ENCODE measurements around the gene LDB2. TPM values are rescaled to one million over a fixed set of nuclear protein-coding genes. Genes with fewer than 3 reads are reported as not detected.

Gene LDB2
- polyA plus RNA-seq, 3 donors, result not detected

DNA sequence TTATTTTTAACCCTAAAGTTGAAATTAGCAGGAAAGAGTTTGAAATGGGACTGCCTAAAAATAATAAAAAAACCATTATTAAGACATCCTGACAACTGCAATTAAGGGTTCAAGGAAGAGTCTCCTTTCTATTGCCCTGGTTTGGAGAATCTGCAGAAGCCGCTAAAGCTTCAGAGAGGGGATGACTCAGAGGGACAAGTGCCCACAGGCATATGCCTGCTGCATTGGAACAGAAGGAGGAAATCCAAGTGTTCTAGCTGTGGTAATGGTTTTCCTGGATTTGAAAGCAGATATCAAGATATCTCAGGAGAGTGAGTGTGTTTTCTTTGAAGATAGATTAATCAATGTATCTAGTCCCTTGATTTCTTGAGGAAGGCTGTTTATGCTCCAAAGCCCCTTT lies 437.1 kb downstream of the LDB2 start:
- intact Hi-C loops (cut with micrococcal nuclease), result no loop called here
- H3K4me1 Mint-ChIP-seq, result no peaks in the 10 kb centered on the region
- Histone ChIP-seq H3K9ac (ENCODE audit: insufficient read depth, low read length, poor library complexity, severe bottlenecking) (no peak overlapping the region), H3K79me2 (ENCODE audit: insufficient read depth, low read length) (no peaks in the 10 kb centered on the region), H3K27me3 (ENCODE audit: control insufficient read depth in 2 of 2, insufficient read depth in 2 of 2, low read length in 2 of 2) (no peaks in the 10 kb centered on the region), H3K4me3 (replicated peaks in 1 of 3; ENCODE audit: low read depth in 2 of 3, low read length in 3 of 3) (no peak overlapping the region), H2AFZ (ENCODE audit: insufficient read depth, low read depth, low read length, poor library complexity, severe bottlenecking) (no peak overlapping the region), H4K20me1 (ENCODE audit: insufficient read depth, low read length) (no peaks in the 10 kb centered on the region), H3K36me3 (replicated peaks in 1 of 2; ENCODE audit: control insufficient read depth in 1 of 2, insufficient read depth in 2 of 2, low read length in 2 of 2) (no peaks in the 10 kb centered on the region), H3K4me1 (ENCODE audit: control insufficient read depth in 1 of 2, insufficient read depth in 2 of 2, low read length in 2 of 2) (no peaks in the 10 kb centered on the region), H3K27ac (ENCODE audit: low read depth in 1 of 2, low read length in 2 of 2) (no peak overlapping the region), H3K4me2 (replicated peaks; ENCODE audit: extremely low read depth, low read length, poor library complexity, severe bottlenecking) (no peak overlapping the region), H3K9me3 (replicated peaks in 1 of 2; ENCODE audit: control insufficient read depth in 1 of 2, insufficient read depth in 1 of 2, low read length in 2 of 2) (no peaks in the 10 kb centered on the region)
- peaks cover 0 to 5% (median 5%) of the 10 kb centered on the region in 3 donors for H3K27me3 Mint-ChIP-seq (ENCODE audit: low read depth in 3 of 3)
- TF ChIP-seq, protein P1, sequence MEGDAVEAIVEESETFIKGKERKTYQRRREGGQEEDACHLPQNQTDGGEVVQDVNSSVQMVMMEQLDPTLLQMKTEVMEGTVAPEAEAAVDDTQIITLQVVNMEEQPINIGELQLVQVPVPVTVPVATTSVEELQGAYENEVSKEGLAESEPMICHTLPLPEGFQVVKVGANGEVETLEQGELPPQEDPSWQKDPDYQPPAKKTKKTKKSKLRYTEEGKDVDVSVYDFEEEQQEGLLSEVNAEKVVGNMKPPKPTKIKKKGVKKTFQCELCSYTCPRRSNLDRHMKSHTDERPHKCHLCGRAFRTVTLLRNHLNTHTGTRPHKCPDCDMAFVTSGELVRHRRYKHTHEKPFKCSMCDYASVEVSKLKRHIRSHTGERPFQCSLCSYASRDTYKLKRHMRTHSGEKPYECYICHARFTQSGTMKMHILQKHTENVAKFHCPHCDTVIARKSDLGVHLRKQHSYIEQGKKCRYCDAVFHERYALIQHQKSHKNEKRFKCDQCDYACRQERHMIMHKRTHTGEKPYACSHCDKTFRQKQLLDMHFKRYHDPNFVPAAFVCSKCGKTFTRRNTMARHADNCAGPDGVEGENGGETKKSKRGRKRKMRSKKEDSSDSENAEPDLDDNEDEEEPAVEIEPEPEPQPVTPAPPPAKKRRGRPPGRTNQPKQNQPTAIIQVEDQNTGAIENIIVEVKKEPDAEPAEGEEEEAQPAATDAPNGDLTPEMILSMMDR (IDR thresholded peaks at IDR 0.05), result no peak
- no peaks in the 10 kb centered on the region for H3K36me3 Mint-ChIP-seq
- peaks cover 0 to 2% (median 0%) of the 10 kb centered on the region in 7 donors for H3K9me3 Mint-ChIP-seq
- WGBS (ENCODE audit: insufficient coverage), result 44% methylated on average over 1 of the region's 1 CpG
- H3K27ac Mint-ChIP-seq, result no peak overlapping the region
- no peak for DNase-seq
- H3K4me3 Mint-ChIP-seq, result no peak overlapping the region

DNA sequence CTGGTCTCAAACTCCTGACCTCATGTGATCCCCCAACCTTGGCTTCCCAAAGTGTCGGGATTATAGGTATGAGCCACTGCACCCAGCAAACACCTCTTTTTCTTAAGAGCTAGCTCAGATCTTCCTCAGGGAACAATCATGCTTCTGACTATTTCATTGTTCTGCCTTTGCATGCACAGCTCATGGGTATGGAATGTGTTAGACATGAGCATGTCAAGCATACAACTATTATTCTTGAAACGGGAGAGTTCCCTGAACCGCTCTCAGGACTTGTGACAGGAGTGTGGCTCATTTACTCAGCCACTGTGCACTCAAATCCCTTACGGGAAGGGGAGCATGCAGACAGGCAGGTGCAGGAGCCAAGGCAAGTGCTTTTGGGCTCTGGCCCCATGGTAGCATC lies 440.5 kb downstream of the LDB2 start:
- no peak overlapping the region for H3K9ac ChIP-seq (ENCODE audit: insufficient read depth, low read length, poor library complexity, severe bottlenecking)
- H3K36me3 ChIP-seq (replicated peaks in 1 of 2; ENCODE audit: control insufficient read depth in 1 of 2, insufficient read depth in 2 of 2, low read length in 2 of 2), result no peaks in the 10 kb centered on the region
- H3K27me3 ChIP-seq (ENCODE audit: control insufficient read depth in 2 of 2, insufficient read depth in 2 of 2, low read length in 2 of 2), result no peaks in the 10 kb centered on the region
- WGBS (ENCODE audit: insufficient coverage), result 100% methylated on average over 3 of the region's 4 CpGs
- no peaks in the 10 kb centered on the region for H3K36me3 Mint-ChIP-seq
- H3K9me3 Mint-ChIP-seq, result peaks cover 0 to 4% (median 0%) of the 10 kb centered on the region in 7 donors
- no peak overlapping the region for H3K27ac ChIP-seq (ENCODE audit: low read depth in 1 of 2, low read length in 2 of 2)
- no peaks in the 10 kb centered on the region for H4K20me1 ChIP-seq (ENCODE audit: insufficient read depth, low read length)
- H3K4me2 ChIP-seq (replicated peaks; ENCODE audit: extremely low read depth, low read length, poor library complexity, severe bottlenecking), result no peak overlapping the region
- H3K4me1 ChIP-seq (ENCODE audit: control insufficient read depth in 1 of 2, insufficient read depth in 2 of 2, low read length in 2 of 2), result no peaks in the 10 kb centered on the region
- TF ChIP-seq, protein P1 (IDR thresholded peaks at IDR 0.05), result no peak
- no peak overlapping the region for H3K4me3 ChIP-seq (replicated peaks in 1 of 3; ENCODE audit: low read depth in 2 of 3, low read length in 3 of 3)
- H3K4me1 Mint-ChIP-seq, result no peaks in the 10 kb centered on the region
- no peaks in the 10 kb centered on the region for H3K79me2 ChIP-seq (ENCODE audit: insufficient read depth, low read length)
- no peak overlapping the region for H3K27ac Mint-ChIP-seq
- no peak overlapping the region for H3K4me3 Mint-ChIP-seq
- DNase-seq, result no peak
- H3K27me3 Mint-ChIP-seq (ENCODE audit: low read depth in 3 of 3), result peaks cover 0 to 8% (median 4%) of the 10 kb centered on the region in 3 donors
- no peaks in the 10 kb centered on the region for H3K9me3 ChIP-seq (replicated peaks in 1 of 2; ENCODE audit: control insufficient read depth in 1 of 2, insufficient read depth in 1 of 2, low read length in 2 of 2)
- no peak overlapping the region for H2AFZ ChIP-seq (ENCODE audit: insufficient read depth, low read depth, low read length, poor library complexity, severe bottlenecking)
- intact Hi-C loops (cut with micrococcal nuclease), result no loop called here

Measured in CD14-positive monocyte (primary cell).